Measurements from ENCODE around the gene MDN1. TPM values are rescaled to one million over a fixed set of nuclear protein-coding genes. Genes with fewer than 3 reads are reported as not detected.

The MDN1 gene
- total RNA-seq, 1 experiment from 2014 or later, result 53.6 TPM

GRCh38 chr6:89638320-89639195 lies 181.0 kb downstream of the MDN1 start, which contains the start of gene LYRM2:
LYRM2 (minus strand) TSS chr6:89638747; CDS start chr6:89638716, 31 bp downstream.
- H3K4me1 ChIP-seq (ENCODE audit: control insufficient read depth in 1 of 2, insufficient read depth in 2 of 2, low read length in 2 of 2), result peaks cover 6 to 16% of the 10 kb centered on the region in 2 experiments; a peak in 3 of 4 replicates
- peaks cover 6 to 11% of the 10 kb centered on the region in 2 experiments; a peak in 3 of 4 replicates for H3K36me3 ChIP-seq (ENCODE audit: control insufficient read depth in 1 of 2, insufficient read depth in 2 of 2, low read length in 2 of 2)
- no peaks in the 10 kb centered on the region for H4K20me1 ChIP-seq (ENCODE audit: insufficient read depth)
- DNase-seq (ENCODE audit: low read depth, low spot score) (peak; percentile 78), ATAC-seq (peak; percentile 97)
- peak within 1 kb of the TSS; percentile 81 for H3K4me2 ChIP-seq (ENCODE audit: low read length)
- no peaks in the 10 kb centered on the region for H3K9me2 ChIP-seq (ENCODE audit: insufficient read depth)
- H3K27me3 ChIP-seq (ENCODE audit: insufficient read depth, low read length), result no peaks in the 10 kb centered on the region
- peak within 1 kb of the TSS; percentile 90 for H2AFZ ChIP-seq (ENCODE audit: low read depth, low read length, poor library complexity, severe bottlenecking)
- peaks cover 24% of the 10 kb centered on the region for H3K79me2 ChIP-seq (ENCODE audit: insufficient read depth, low read length)
- ChIA-PET POLR2A (interaction anchor here (0.7 to 1.0 kb wide), 3 partner anchors 8 to 267 kb away, joined by 3 to 4 read pairs (median 3); no protein-coding TSS in a partner anchor), RAD21 (ENCODE audit: low non-redundant PET in 1 of 2, low total read pairs in 2 of 2, uncharacterized antibody in 2 of 2, unreplicated experiment in 2 of 2) (interaction anchor here in 1 of 2 experiments (0.7 kb wide), 1 partner anchor 101 kb away, joined by 3 read pairs; no protein-coding TSS in a partner anchor), CTCF (interaction anchor here (1.0 to 1.6 kb wide), 3 partner anchors 29 to 271 kb away, joined by 3 to 5 read pairs (median 3); no protein-coding TSS in a partner anchor)
- H3K9ac ChIP-seq (ENCODE audit: low read length), result peak within 1 kb of the TSS; percentile 75
- intact Hi-C loops (cut with micrococcal nuclease), result no loop called here
- TSS peak; percentile 49 for BruUV-seq (replicated peaks)
- peak within 1 kb of the TSS; percentile 56 to 77 for H3K4me3 ChIP-seq (replicated peaks in 1 of 2; ENCODE audit: low read depth in 1 of 2, low read length in 2 of 2)
- H3K9me3 ChIP-seq (ENCODE audit: control insufficient read depth in 1 of 2, insufficient read depth in 1 of 2, low read depth in 1 of 2, low read length in 2 of 2), result no peaks in the 10 kb centered on the region
- H3K27ac ChIP-seq (ENCODE audit: low read depth, low read length), result peak within 1 kb of the TSS; percentile 68
- TF ChIP-seq MAX (IDR thresholded peaks at IDR 0.05) (peak; percentile 86), ZFX (IDR thresholded peaks at IDR 0.05) (peak; percentile 68), SIN3A (IDR thresholded peaks at IDR 0.05; ENCODE audit: low read depth) (peak; percentile 74; the same call in 1 of the 2 replicates), ZNF274 (IDR thresholded peaks at IDR 0.05; ENCODE audit: low read depth, low read length) (no peak), FOSL1 (IDR thresholded peaks at IDR 0.05; ENCODE audit: low read depth) (no peak), POLR2A (IDR thresholded peaks at IDR 0.05; ENCODE audit: borderline replicate concordance, extremely low read depth, insufficient read depth, insufficient read length) (no peak), CEBPB (IDR thresholded peaks at IDR 0.05; ENCODE audit: low read depth) (no peak), TCF7L2 (IDR thresholded peaks at IDR 0.05; ENCODE audit: borderline replicate concordance, extremely low read depth, insufficient read depth, insufficient read length) (peak; percentile 14), SRF (IDR thresholded peaks at IDR 0.05; ENCODE audit: low read depth) (no peak), ELF1 (IDR thresholded peaks at IDR 0.05; ENCODE audit: borderline replicate concordance, low read depth) (peak; percentile 80), EZH2 (IDR thresholded peaks at IDR 0.05) (no peak), CTCF (IDR thresholded peaks at IDR 0.05 in 2 of 3, conservative IDR thresholded peaks at IDR 0.05 in 1 of 3; ENCODE audit: borderline replicate concordance in 1 of 3, insufficient read depth in 1 of 3, low read depth in 2 of 3, low read length in 2 of 3) (0 out of 6 replicates have a peak, but pooled peaks of 1 of the 3 experiments have one; percentile 14), EGR1 (IDR thresholded peaks at IDR 0.05; ENCODE audit: low read depth) (no peak), YY1 (IDR thresholded peaks at IDR 0.05; ENCODE audit: extremely low read depth, insufficient replicate concordance, low read depth, low read length) (peak; percentile 82), EZH2phosphoT487 (IDR thresholded peaks at IDR 0.05; ENCODE audit: borderline replicate concordance) (no peak), CBX3 (IDR thresholded peaks at IDR 0.05; ENCODE audit: low read depth) (no peak), REST (IDR thresholded peaks at IDR 0.05; ENCODE audit: low read depth) (no peak), SP1 (IDR thresholded peaks at IDR 0.05; ENCODE audit: low read depth) (peak; percentile 41), ATF3 (IDR thresholded peaks at IDR 0.05) (no peak), RAD21 (IDR thresholded peaks at IDR 0.05; ENCODE audit: low read depth) (no peak), POLR2AphosphoS5 (IDR thresholded peaks at IDR 0.05; ENCODE audit: low read depth, low read length) (peak; percentile 92)
